ENCODE data around the gene MLLT6. TPM values are rescaled to one million over a fixed set of nuclear protein-coding genes. Genes with fewer than 3 reads are reported as not detected.

The MLLT6 gene
- total and polyA plus RNA-seq, 2 of the 13 experiments (the other 11 are each of a cell fraction or from before 2014, with no cell fraction given): 50.7 to 69.5 TPM

DNA sequence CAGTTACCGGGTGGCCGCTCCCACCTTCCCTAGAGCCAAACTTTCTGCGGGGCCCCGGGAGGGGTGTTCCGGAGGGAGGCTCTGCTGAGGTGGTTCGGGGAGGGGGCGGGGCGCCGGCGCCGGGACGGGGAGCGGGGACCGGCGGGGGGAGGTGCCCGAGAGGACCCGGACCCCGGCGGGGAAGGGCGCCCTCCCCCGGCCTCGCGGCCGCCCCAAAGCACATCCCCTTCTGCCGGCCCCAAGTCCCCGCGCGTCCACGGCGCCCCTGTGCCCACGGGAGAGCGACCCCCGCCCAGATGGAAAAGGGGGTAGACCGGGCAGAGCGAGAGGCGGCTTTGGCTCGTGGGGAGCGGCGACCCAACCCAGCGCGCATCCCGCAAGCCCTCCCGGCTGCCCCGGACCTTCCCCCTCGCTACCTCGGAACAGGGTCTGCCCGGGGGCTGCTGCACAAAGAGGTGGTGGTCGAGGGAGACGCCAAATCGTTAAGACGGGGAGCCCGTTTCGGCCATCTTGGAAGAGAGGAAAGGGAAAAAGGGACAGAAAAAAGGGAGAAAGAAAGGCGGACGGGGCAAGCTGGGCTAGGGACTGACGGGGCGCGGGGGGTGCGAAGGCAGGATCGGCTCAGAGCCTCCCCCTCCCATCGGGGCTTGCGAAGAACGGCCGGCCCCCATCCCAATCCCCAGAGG, 42.5 kb downstream of the MLLT6 start (continued):
- TF ChIP-seq, protein P1, sequence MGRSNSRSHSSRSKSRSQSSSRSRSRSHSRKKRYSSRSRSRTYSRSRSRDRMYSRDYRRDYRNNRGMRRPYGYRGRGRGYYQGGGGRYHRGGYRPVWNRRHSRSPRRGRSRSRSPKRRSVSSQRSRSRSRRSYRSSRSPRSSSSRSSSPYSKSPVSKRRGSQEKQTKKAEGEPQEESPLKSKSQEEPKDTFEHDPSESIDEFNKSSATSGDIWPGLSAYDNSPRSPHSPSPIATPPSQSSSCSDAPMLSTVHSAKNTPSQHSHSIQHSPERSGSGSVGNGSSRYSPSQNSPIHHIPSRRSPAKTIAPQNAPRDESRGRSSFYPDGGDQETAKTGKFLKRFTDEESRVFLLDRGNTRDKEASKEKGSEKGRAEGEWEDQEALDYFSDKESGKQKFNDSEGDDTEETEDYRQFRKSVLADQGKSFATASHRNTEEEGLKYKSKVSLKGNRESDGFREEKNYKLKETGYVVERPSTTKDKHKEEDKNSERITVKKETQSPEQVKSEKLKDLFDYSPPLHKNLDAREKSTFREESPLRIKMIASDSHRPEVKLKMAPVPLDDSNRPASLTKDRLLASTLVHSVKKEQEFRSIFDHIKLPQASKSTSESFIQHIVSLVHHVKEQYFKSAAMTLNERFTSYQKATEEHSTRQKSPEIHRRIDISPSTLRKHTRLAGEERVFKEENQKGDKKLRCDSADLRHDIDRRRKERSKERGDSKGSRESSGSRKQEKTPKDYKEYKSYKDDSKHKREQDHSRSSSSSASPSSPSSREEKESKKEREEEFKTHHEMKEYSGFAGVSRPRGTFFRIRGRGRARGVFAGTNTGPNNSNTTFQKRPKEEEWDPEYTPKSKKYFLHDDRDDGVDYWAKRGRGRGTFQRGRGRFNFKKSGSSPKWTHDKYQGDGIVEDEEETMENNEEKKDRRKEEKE (IDR thresholded peaks at IDR 0.05): no peak
- TF ChIP-seq, protein P2, sequence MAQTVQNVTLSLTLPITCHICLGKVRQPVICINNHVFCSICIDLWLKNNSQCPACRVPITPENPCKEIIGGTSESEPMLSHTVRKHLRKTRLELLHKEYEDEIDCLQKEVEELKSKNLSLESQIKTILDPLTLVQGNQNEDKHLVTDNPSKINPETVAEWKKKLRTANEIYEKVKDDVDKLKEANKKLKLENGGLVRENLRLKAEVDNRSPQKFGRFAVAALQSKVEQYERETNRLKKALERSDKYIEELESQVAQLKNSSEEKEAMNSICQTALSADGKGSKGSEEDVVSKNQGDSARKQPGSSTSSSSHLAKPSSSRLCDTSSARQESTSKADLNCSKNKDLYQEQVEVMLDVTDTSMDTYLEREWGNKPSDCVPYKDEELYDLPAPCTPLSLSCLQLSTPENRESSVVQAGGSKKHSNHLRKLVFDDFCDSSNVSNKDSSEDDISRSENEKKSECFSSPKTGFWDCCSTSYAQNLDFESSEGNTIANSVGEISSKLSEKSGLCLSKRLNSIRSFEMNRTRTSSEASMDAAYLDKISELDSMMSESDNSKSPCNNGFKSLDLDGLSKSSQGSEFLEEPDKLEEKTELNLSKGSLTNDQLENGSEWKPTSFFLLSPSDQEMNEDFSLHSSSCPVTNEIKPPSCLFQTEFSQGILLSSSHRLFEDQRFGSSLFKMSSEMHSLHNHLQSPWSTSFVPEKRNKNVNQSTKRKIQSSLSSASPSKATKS (CRISPR knock-in tag; IDR thresholded peaks at IDR 0.05): no peak
- no peak for TF ChIP-seq FOXA1 (IDR thresholded peaks at IDR 0.05)
- TF ChIP-seq FOXA1 (CRISPR knock-in tag; IDR thresholded peaks at IDR 0.05): no peak
- TF ChIP-seq, protein P3, sequence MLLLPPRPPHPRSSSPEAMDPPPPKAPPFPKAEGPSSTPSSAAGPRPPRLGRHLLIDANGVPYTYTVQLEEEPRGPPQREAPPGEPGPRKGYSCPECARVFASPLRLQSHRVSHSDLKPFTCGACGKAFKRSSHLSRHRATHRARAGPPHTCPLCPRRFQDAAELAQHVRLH (CRISPR knock-in tag; IDR thresholded peaks at IDR 0.05; ENCODE audit: borderline replicate concordance, low read depth): no peak
- TF ChIP-seq, protein P4, sequence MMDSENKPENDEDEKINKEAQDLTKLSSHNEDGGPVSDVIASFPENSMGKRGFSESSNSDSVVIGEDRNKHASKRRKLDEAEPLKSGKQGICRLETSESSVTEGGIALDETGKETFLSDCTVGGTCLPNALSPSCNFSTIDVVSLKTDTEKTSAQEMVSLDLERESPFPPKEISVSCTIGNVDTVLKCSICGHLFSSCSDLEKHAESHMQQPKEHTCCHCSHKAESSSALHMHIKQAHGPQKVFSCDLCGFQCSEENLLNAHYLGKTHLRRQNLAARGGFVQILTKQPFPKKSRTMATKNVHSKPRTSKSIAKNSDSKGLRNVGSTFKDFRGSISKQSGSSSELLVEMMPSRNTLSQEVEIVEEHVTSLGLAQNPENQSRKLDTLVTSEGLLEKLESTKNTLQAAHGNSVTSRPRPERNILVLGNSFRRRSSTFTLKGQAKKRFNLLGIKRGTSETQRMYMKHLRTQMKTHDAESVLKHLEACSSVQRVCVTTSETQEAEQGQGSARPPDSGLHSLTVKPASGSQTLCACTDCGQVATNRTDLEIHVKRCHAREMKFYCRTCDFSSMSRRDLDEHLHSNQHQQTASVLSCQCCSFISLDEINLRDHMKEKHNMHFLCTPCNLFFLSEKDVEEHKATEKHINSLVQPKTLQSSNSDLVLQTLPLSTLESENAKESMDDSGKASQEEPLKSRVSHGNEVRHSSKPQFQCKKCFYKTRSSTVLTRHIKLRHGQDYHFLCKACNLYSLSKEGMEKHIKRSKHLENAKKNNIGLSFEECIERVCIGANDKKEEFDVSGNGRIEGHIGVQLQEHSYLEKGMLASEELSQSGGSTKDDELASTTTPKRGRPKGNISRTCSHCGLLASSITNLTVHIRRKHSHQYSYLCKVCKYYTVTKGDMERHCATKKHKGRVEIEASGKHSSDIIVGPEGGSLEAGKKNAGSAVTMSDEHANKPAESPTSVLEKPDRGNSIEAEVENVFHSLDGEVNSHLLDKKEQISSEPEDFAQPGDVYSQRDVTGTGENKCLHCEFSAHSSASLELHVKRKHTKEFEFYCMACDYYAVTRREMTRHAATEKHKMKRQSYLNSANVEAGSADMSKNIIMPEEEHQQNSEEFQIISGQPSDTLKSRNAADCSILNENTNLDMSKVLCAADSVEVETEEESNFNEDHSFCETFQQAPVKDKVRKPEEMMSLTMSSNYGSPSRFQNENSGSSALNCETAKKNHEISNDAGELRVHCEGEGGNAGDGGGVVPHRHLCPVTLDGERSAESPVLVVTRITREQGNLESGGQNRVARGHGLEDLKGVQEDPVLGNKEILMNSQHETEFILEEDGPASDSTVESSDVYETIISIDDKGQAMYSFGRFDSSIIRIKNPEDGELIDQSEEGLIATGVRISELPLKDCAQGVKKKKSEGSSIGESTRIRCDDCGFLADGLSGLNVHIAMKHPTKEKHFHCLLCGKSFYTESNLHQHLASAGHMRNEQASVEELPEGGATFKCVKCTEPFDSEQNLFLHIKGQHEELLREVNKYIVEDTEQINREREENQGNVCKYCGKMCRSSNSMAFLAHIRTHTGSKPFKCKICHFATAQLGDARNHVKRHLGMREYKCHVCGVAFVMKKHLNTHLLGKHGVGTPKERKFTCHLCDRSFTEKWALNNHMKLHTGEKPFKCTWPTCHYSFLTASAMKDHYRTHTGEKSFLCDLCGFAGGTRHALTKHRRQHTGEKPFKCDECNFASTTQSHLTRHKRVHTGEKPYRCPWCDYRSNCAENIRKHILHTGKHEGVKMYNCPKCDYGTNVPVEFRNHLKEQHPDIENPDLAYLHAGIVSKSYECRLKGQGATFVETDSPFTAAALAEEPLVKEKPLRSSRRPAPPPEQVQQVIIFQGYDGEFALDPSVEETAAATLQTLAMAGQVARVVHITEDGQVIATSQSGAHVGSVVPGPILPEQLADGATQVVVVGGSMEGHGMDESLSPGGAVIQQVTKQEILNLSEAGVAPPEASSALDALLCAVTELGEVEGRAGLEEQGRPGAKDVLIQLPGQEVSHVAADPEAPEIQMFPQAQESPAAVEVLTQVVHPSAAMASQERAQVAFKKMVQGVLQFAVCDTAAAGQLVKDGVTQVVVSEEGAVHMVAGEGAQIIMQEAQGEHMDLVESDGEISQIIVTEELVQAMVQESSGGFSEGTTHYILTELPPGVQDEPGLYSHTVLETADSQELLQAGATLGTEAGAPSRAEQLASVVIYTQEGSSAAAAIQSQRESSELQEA (CRISPR knock-in tag; IDR thresholded peaks at IDR 0.05; ENCODE audit: not compliant biosample characterization): no peak
- TF ChIP-seq PAX8 (CRISPR knock-in tag; IDR thresholded peaks at IDR 0.05; ENCODE audit: borderline replicate concordance): no peak
- TF ChIP-seq, protein P5, sequence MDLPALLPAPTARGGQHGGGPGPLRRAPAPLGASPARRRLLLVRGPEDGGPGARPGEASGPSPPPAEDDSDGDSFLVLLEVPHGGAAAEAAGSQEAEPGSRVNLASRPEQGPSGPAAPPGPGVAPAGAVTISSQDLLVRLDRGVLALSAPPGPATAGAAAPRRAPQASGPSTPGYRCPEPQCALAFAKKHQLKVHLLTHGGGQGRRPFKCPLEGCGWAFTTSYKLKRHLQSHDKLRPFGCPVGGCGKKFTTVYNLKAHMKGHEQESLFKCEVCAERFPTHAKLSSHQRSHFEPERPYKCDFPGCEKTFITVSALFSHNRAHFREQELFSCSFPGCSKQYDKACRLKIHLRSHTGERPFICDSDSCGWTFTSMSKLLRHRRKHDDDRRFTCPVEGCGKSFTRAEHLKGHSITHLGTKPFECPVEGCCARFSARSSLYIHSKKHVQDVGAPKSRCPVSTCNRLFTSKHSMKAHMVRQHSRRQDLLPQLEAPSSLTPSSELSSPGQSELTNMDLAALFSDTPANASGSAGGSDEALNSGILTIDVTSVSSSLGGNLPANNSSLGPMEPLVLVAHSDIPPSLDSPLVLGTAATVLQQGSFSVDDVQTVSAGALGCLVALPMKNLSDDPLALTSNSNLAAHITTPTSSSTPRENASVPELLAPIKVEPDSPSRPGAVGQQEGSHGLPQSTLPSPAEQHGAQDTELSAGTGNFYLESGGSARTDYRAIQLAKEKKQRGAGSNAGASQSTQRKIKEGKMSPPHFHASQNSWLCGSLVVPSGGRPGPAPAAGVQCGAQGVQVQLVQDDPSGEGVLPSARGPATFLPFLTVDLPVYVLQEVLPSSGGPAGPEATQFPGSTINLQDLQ (CRISPR knock-in tag; IDR thresholded peaks at IDR 0.05): no peak
- no peak for TF ChIP-seq RXRA (CRISPR knock-in tag; IDR thresholded peaks at IDR 0.05)
- TF ChIP-seq RAD51 (IDR thresholded peaks at IDR 0.05; ENCODE audit: borderline replicate concordance): no peak
- no peak for TF ChIP-seq CCAR2 (optimal IDR thresholded peaks at IDR 0.05; ENCODE audit: low read depth, low read length)

Data from HepG2 (cell line).